ENCODE results near the gene SLC26A3. TPM values are rescaled to one million over a fixed set of nuclear protein-coding genes. Genes with fewer than 3 reads are reported as not detected.

Gene SLC26A3
- total and polyA plus RNA-seq, 3 donors from 2014 or later: 1.1 to 1.3 TPM; not detected in 1

- Histone ChIP-seq H3K36me3 (ENCODE audit: low read depth, missing control alignments) (no peaks in the 10 kb centered on the region), H3K27me3 (no peaks in the 10 kb centered on the region), H3K9me3 (no peaks in the 10 kb centered on the region), H3K4me3 (no peak overlapping the region), H3K27ac (peak overlapping the region in 1 of 2 donors; percentile 34), H3K4me1 (no peaks in the 10 kb centered on the region)
- TF ChIP-seq, protein P1, sequence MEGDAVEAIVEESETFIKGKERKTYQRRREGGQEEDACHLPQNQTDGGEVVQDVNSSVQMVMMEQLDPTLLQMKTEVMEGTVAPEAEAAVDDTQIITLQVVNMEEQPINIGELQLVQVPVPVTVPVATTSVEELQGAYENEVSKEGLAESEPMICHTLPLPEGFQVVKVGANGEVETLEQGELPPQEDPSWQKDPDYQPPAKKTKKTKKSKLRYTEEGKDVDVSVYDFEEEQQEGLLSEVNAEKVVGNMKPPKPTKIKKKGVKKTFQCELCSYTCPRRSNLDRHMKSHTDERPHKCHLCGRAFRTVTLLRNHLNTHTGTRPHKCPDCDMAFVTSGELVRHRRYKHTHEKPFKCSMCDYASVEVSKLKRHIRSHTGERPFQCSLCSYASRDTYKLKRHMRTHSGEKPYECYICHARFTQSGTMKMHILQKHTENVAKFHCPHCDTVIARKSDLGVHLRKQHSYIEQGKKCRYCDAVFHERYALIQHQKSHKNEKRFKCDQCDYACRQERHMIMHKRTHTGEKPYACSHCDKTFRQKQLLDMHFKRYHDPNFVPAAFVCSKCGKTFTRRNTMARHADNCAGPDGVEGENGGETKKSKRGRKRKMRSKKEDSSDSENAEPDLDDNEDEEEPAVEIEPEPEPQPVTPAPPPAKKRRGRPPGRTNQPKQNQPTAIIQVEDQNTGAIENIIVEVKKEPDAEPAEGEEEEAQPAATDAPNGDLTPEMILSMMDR (IDR thresholded peaks at IDR 0.05): no peak
- TF ChIP-seq POLR2A (IDR thresholded peaks at IDR 0.05): no peak
- WGBS, 2 donors: 82 to 87% methylated on average over 2 of the region's 2 CpGs
- DNase-seq: no peak
- intact Hi-C loops (cut with DNase I; ENCODE audit: low total_unique reads): no loop called here
These were observed 17.9 kb downstream of the SLC26A3 start for GRCh38 chr7:107785170-107785569.

- no peaks in the 10 kb centered on the region for H3K9me3 ChIP-seq
- no peaks in the 10 kb centered on the region for H3K27me3 ChIP-seq
- H3K4me1 ChIP-seq: no peaks in the 10 kb centered on the region
- H3K36me3 ChIP-seq (ENCODE audit: low read depth, missing control alignments): no peaks in the 10 kb centered on the region
- TF ChIP-seq, protein P1 (IDR thresholded peaks at IDR 0.05): no peak
- TF ChIP-seq POLR2A (IDR thresholded peaks at IDR 0.05): no peak
- intact Hi-C loops (cut with DNase I; ENCODE audit: low total_unique reads): no loop called here
- 91 to 94% methylated on average over 1 of the region's 1 CpG for WGBS, 2 donors
- H3K4me3 ChIP-seq: no peak overlapping the region
- no peak for DNase-seq
- no peak overlapping the region for H3K27ac ChIP-seq
These were observed 19.4 kb downstream of the SLC26A3 start for GRCh38 chr7:107783648-107784047.

GRCh38 chr7:107782374-107782773, 20.6 kb downstream of the SLC26A3 start:
- TF ChIP-seq, protein P1 (IDR thresholded peaks at IDR 0.05): no peak
- no peak for TF ChIP-seq POLR2A (IDR thresholded peaks at IDR 0.05)
- DNase-seq: no peak
- 70 to 78% methylated on average over 3 of the region's 3 CpGs for whole genome bisulfite sequencing, 2 donors
- no peaks in the 10 kb centered on the region for H3K4me1 ChIP-seq
- H3K27me3 ChIP-seq: no peaks in the 10 kb centered on the region
- H3K36me3 ChIP-seq (ENCODE audit: low read depth, missing control alignments): no peaks in the 10 kb centered on the region
- intact Hi-C loops (cut with DNase I; ENCODE audit: low total_unique reads): no loop called here
- no peak overlapping the region for H3K27ac ChIP-seq
- no peak overlapping the region for H3K4me3 ChIP-seq
- H3K9me3 ChIP-seq: no peaks in the 10 kb centered on the region

DNA sequence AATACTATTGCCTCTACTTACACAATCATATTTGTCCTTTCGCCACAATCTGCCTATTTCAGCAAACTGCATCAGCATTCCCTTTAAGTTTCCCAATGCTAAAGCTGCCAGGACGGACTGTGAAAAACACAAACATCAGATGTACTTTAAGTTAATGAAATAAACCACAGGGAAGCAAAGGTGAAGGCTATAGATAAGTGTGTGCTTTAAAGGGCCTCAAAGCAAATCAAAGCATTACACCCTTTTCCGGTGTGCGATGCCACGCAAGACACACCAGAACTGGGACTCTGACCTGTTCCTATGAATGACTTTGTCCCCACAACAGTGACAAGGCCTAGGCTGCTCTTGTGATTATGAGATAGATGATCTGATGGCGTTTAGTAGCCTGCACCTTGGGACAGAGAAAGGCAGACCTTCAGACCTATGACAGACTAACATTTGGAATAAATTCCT, 23.4 kb downstream of the SLC26A3 start:
- intact Hi-C loops (cut with DNase I; ENCODE audit: low total_unique reads): no loop called here

DNA sequence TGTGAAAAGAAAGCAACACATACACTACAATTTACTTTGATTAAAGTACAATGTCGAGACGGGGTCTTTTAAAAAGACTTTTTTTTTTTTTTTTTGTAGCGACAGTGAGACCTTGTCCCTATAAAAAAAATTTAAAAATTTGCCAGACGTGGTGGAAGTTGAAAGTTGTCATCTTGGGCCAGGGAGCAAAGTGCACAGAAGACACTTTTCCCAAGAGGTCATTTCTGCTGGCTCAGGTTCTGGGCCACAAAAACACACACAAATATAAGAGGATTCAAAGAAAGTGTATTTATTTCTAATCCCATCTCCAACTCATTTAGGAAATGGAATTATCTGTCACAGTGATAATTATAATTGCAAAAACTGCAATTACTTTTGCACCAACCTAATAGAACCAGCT, 24.7 kb downstream of the SLC26A3 start:
- no peaks in the 10 kb centered on the region for H3K4me1 ChIP-seq
- H3K36me3 ChIP-seq (ENCODE audit: low read depth, missing control alignments): no peaks in the 10 kb centered on the region
- WGBS, 2 donors: 84 to 91% methylated on average over 4 of the region's 4 CpGs
- H3K4me3 ChIP-seq: no peak overlapping the region
- no peak for DNase-seq
- H3K9me3 ChIP-seq: no peaks in the 10 kb centered on the region
- intact Hi-C loops (cut with DNase I; ENCODE audit: low total_unique reads): no loop called here
- TF ChIP-seq, protein P1 (IDR thresholded peaks at IDR 0.05): no peak
- no peak for TF ChIP-seq POLR2A (IDR thresholded peaks at IDR 0.05)
- no peaks in the 10 kb centered on the region for H3K27me3 ChIP-seq
- H3K27ac ChIP-seq: no peak overlapping the region

More for the DNA sequence above, 23.4 kb downstream of the SLC26A3 start:
- H3K4me3 ChIP-seq: no peak overlapping the region
- H3K9me3 ChIP-seq: no peaks in the 10 kb centered on the region
- DNase-seq: no peak
- 78 to 84% methylated on average over 6 of the region's 6 CpGs for WGBS, 2 donors
- H3K4me1 ChIP-seq: no peaks in the 10 kb centered on the region
- H3K36me3 ChIP-seq (ENCODE audit: low read depth, missing control alignments): no peaks in the 10 kb centered on the region
- TF ChIP-seq POLR2A (IDR thresholded peaks at IDR 0.05): no peak
- TF ChIP-seq, protein P1 (IDR thresholded peaks at IDR 0.05): no peak
- H3K27ac ChIP-seq: no peak overlapping the region
- no peaks in the 10 kb centered on the region for H3K27me3 ChIP-seq

Data from testis (tissue), 3 donors.